ENCODE results near the gene OOSP3. TPM values are rescaled to one million over a fixed set of nuclear protein-coding genes. Genes with fewer than 3 reads are reported as not detected.

The OOSP3 gene
- total RNA-seq, 1 donor from 2014 or later = not detected

Other genes with a start within 250 kb of the OOSP3 start
- gene PATL1, start 209.7 kb upstream of the OOSP3 start, total RNA-seq = 6.3 and 20.6 TPM in 2 replicates
- gene OR10V1, start 164.9 kb upstream of the OOSP3 start, total RNA-seq = not detected in 2 replicates
- gene STX3, start 123.4 kb upstream of the OOSP3 start, total RNA-seq = 58.0 and 91.6 TPM in 2 replicates
- gene MRPL16, start 68.0 kb upstream of the OOSP3 start, total RNA-seq = 43.2 and 43.9 TPM in 2 replicates
- gene CBLIF, start 33.3 kb upstream of the OOSP3 start, total RNA-seq = not detected in 2 replicates
- 1.9 TPM in 1 of 2 replicates, not detected in the other for gene TCN1, start 12.3 kb upstream of the OOSP3 start, total RNA-seq
- 0.45 TPM in 1 of 2 replicates, not detected in the other for gene OOSP1, start 59.6 kb downstream of the OOSP3 start, total RNA-seq
- gene OOSP4A, start 85.3 kb downstream of the OOSP3 start, total RNA-seq = not detected in 2 replicates
- not detected in 2 replicates for gene OOSP4B, start 138.4 kb downstream of the OOSP3 start, total RNA-seq
- not detected in 2 replicates for gene OOSP2, start 161.6 kb downstream of the OOSP3 start, total RNA-seq
- gene MS4A3, start 177.9 kb downstream of the OOSP3 start, total RNA-seq = not detected in 2 replicates
- not detected in 2 replicates for gene MS4A2, start 209.9 kb downstream of the OOSP3 start, total RNA-seq

Measured in renal cortical epithelial cell (primary cell).